ENCODE results near the gene IRF6. TPM values are rescaled to one million over a fixed set of nuclear protein-coding genes. Genes with fewer than 3 reads are reported as not detected.

Gene IRF6
- total and polyA plus RNA-seq, 8 donors: 7.7 to 36.8 (median 19.7) TPM

GRCh38 chr1:209755926-209756614 is 49.9 kb downstream of the IRF6 start, which contains the start of gene TRAF3IP3:
Gene TRAF3IP3, plus strand, starts transcription at chr1:209756053. Its CDS starts 3,987 bp downstream, at chr1:209760040.
- no peak for TF ChIP-seq CTCF (IDR thresholded peaks at IDR 0.05)
- Histone ChIP-seq H3K4me3 (peak within 1 kb of the TSS in 1 of 4 donors; percentile 26), H3K27ac (peak within 1 kb of the TSS in 2 of 4 donors; percentile 16 to 44), H3K36me3 (no peaks in the 10 kb centered on the region), H3K9me3 (no peaks in the 10 kb centered on the region), H3K4me1 (no peaks in the 10 kb centered on the region), H3K27me3 (no peaks in the 10 kb centered on the region)
- FAIRE-seq (no peak), DNase-seq (peak in 1 of 6 donors; percentile 41), ATAC-seq (peak in 3 of 4 donors; percentile 49 to 85 (median 69))
- 70 to 72% methylated on average over 10 of the region's 10 CpGs for WGBS, 2 donors
- intact Hi-C loops (cut with DNase I): no loop called here

GRCh38 chr1:209755256-209755655 is 50.7 kb downstream of the IRF6 start:
- Histone ChIP-seq H3K9me3 (no peaks in the 10 kb centered on the region), H3K4me3 (no peak overlapping the region), H3K27ac (no peak overlapping the region), H3K27me3 (no peaks in the 10 kb centered on the region), H3K36me3 (no peaks in the 10 kb centered on the region), H3K4me1 (no peaks in the 10 kb centered on the region)
- DNase-seq (no peak), ATAC-seq (no peak), FAIRE-seq (no peak)
- 69 to 76% methylated on average over 1 of the region's 1 CpG for WGBS, 2 donors
- no peak for TF ChIP-seq CTCF (IDR thresholded peaks at IDR 0.05)
- intact Hi-C loops (cut with DNase I): no loop called here

GRCh38 chr1:209752890-209753289 is 53.1 kb downstream of the IRF6 start:
- intact Hi-C loops (cut with DNase I): no loop called here
- H3K36me3 ChIP-seq: no peaks in the 10 kb centered on the region

GRCh38 chr1:209751627-209752231 is 54.2 kb downstream of the IRF6 start:
- Histone ChIP-seq H3K9me3 (no peaks in the 10 kb centered on the region), H3K27me3 (no peaks in the 10 kb centered on the region), H3K4me1 (peaks cover 0 to 9% (median 0%) of the 10 kb centered on the region in 3 donors), H3K27ac (no peak overlapping the region), H3K36me3 (no peaks in the 10 kb centered on the region), H3K4me3 (no peak overlapping the region)
- intact Hi-C loops (cut with DNase I): no loop called here
- no peak for ATAC-seq
- DNase-seq: no peak
- FAIRE-seq: no peak
- no peak for TF ChIP-seq CTCF (IDR thresholded peaks at IDR 0.05)
- 58 to 82% methylated on average over 5 of the region's 5 CpGs for WGBS, 2 donors

More at GRCh38 chr1:209752890-209753289, 53.1 kb downstream of the IRF6 start:
- no peak overlapping the region for H3K4me3 ChIP-seq
- no peak for TF ChIP-seq CTCF (IDR thresholded peaks at IDR 0.05)
- no peak for FAIRE-seq
- no peak overlapping the region for H3K27ac ChIP-seq
- H3K4me1 ChIP-seq: peaks cover 0 to 5% (median 0%) of the 10 kb centered on the region in 3 donors
- no peak for DNase-seq
- no peaks in the 10 kb centered on the region for H3K27me3 ChIP-seq
- H3K9me3 ChIP-seq: no peaks in the 10 kb centered on the region
- 82 to 91% methylated on average over 3 of the region's 3 CpGs for WGBS, 2 donors
- ATAC-seq: no peak
